HL-60 (cell line): ENCODE data around the gene BTF3.
"Not testable (repeated sequence)": the region's sequence is repeated elsewhere in the genome, so short reads cannot be mapped to it uniquely, and the experiment has no call there.

Experiments used
- DNase-seq, 2 experiments: peaks; one replicate each; pipeline ENCODE4 v3.0.0-alpha.2; 2010 to 2020; ENCODE audit warnings: low read depth in 1 of 2, low spot score in 1 of 2
- H3K27ac ChIP-seq: fragments of 250-450 bp; sonication (Bioruptor Pico); replicated peaks from 2 replicates; pipeline ENCODE4 v1.5.1; 2020; ENCODE audit warnings: mild to moderate bottlenecking, moderate library complexity
- H3K27me3 ChIP-seq: fragments of 250-450 bp; sonication (Bioruptor Pico); 2 replicates; pipeline ENCODE4 v1.5.1; 2021; ENCODE audit warnings: mild to moderate bottlenecking, moderate library complexity; ENCODE audit not compliant: insufficient read depth, poor library complexity, severe bottlenecking
- H3K4me3 ChIP-seq: replicated peaks from 2 replicates; pipeline ENCODE4 v1.5.1; 2011; ENCODE audit warnings: mild to moderate bottlenecking, control low read depth, low read length; ENCODE audit not compliant: insufficient read depth
- CTCF ChIP-seq: IDR thresholded peaks from one replicate; pipeline ENCODE4 v1.5.1; 2011; ENCODE audit warnings: low read length, control low read depth, inconsistent platforms; ENCODE audit not compliant: insufficient read depth
- GABPA ChIP-seq: IDR thresholded peaks from 2 replicates; pipeline ENCODE4 v1.6.1; 2012; ENCODE audit warnings: low read depth
- POLR2AphosphoS5 ChIP-seq: IDR thresholded peaks from 2 replicates; pipeline ENCODE4 v1.6.1; 2012; ENCODE audit warnings: low read depth
- REST ChIP-seq: IDR thresholded peaks from 2 replicates; pipeline ENCODE4 v1.6.1; 2012; ENCODE audit warnings: low read depth; ENCODE audit not compliant: insufficient replicate concordance
- SPI1 ChIP-seq: IDR thresholded peaks from 2 replicates; pipeline ENCODE4 v1.6.1; 2012; ENCODE audit warnings: low read depth, mild to moderate bottlenecking, borderline replicate concordance

Gene BTF3

GRCh38 chr5:73483676-73484075, 14.6 kb upstream of the BTF3 start:
- Histone ChIP-seq H3K27ac (no peak overlapping the region), H3K4me3 (no peak overlapping the region), H3K27me3 (no peaks in the 10 kb centered on the region)
- no peak for DNase-seq
- TF ChIP-seq POLR2AphosphoS5 (no peak), GABPA (no peak), REST (no peak), SPI1 (no peak), CTCF (no peak)

GRCh38 chr5:73484511-73484910, 13.7 kb upstream of the BTF3 start:
- TF ChIP-seq GABPA (no peak), CTCF (no peak)
- no peak for DNase-seq
- no peak overlapping the region for H3K27ac ChIP-seq
- H3K27me3 ChIP-seq, result no peaks in the 10 kb centered on the region
- H3K4me3 ChIP-seq, result no peak overlapping the region

- Histone ChIP-seq H3K4me3 (no peak overlapping the region), H3K27me3 (no peaks in the 10 kb centered on the region), H3K27ac (no peak overlapping the region)
- TF ChIP-seq REST (no peak), GABPA (no peak), SPI1 (no peak), CTCF (no peak), POLR2AphosphoS5 (no peak)
- DNase-seq, result no peak
Observed at GRCh38 chr5:73485715-73486114, 12.5 kb upstream of the BTF3 start.

- DNase-seq, result no peak
- no peak for TF ChIP-seq SPI1
- no peak for TF ChIP-seq REST
- no peak for TF ChIP-seq CTCF
- no peak for TF ChIP-seq POLR2AphosphoS5
- TF ChIP-seq GABPA, result no peak
- no peaks in the 10 kb centered on the region for H3K27me3 ChIP-seq
- H3K4me3 ChIP-seq, result no peak overlapping the region
- H3K27ac ChIP-seq, result no peak overlapping the region
Observed at GRCh38 chr5:73486119-73486899, 11.9 kb upstream of the BTF3 start.

- H3K4me3 ChIP-seq, DNase-seq, H3K27me3 ChIP-seq, H3K27ac ChIP-seq: not testable (repeated sequence)
Observed at GRCh38 chr5:73487257-73487656, 11.0 kb upstream of the BTF3 start.
